ENCODE measurements around the gene NTM.

Gene NTM

GRCh38 chr11:131762346-131763110 is 392.1 kb downstream of the NTM start:
- no peak overlapping the region for H3K4me3 ChIP-seq (ENCODE audit: low read depth, low read length)
- TF ChIP-seq, protein P1, sequence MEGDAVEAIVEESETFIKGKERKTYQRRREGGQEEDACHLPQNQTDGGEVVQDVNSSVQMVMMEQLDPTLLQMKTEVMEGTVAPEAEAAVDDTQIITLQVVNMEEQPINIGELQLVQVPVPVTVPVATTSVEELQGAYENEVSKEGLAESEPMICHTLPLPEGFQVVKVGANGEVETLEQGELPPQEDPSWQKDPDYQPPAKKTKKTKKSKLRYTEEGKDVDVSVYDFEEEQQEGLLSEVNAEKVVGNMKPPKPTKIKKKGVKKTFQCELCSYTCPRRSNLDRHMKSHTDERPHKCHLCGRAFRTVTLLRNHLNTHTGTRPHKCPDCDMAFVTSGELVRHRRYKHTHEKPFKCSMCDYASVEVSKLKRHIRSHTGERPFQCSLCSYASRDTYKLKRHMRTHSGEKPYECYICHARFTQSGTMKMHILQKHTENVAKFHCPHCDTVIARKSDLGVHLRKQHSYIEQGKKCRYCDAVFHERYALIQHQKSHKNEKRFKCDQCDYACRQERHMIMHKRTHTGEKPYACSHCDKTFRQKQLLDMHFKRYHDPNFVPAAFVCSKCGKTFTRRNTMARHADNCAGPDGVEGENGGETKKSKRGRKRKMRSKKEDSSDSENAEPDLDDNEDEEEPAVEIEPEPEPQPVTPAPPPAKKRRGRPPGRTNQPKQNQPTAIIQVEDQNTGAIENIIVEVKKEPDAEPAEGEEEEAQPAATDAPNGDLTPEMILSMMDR (IDR thresholded peaks at IDR 0.05; ENCODE audit: low read depth, low read length): no peak

GRCh38 chr11:131763193-131763890 is 392.9 kb downstream of the NTM start:
- H3K4me3 ChIP-seq (ENCODE audit: low read depth, low read length): no peak overlapping the region
- TF ChIP-seq, protein P1 (IDR thresholded peaks at IDR 0.05; ENCODE audit: low read depth, low read length): no peak

GRCh38 chr11:131764126-131764525 is 393.7 kb downstream of the NTM start:
- TF ChIP-seq, protein P1 (IDR thresholded peaks at IDR 0.05; ENCODE audit: low read depth, low read length): no peak
- H3K4me3 ChIP-seq (ENCODE audit: low read depth, low read length): no peak overlapping the region

DNA sequence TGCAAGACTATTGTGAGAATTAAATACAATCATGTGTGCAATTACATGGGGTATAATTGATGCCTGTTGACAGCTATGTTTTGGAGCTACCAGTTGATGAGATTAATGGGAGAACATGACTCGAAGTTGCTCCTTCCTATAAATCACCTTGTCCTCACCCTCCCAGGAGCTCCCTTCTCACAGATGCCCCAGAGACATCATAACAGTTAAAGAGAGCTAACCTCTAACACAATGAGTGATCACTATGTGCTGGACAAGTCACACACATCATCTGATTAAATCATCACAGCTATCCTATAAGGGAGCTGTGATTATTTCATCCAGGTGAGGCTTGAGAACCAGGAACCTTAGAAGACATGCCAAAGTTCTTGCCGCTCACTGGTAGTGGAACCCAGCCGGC is 394.2 kb downstream of the NTM start:
- TF ChIP-seq, protein P1 (IDR thresholded peaks at IDR 0.05; ENCODE audit: low read depth, low read length): no peak
- no peak overlapping the region for H3K4me3 ChIP-seq (ENCODE audit: low read depth, low read length)

GRCh38 chr11:131766637-131767036 is 396.2 kb downstream of the NTM start:
- TF ChIP-seq, protein P1 (IDR thresholded peaks at IDR 0.05; ENCODE audit: low read depth, low read length): no peak

DNA sequence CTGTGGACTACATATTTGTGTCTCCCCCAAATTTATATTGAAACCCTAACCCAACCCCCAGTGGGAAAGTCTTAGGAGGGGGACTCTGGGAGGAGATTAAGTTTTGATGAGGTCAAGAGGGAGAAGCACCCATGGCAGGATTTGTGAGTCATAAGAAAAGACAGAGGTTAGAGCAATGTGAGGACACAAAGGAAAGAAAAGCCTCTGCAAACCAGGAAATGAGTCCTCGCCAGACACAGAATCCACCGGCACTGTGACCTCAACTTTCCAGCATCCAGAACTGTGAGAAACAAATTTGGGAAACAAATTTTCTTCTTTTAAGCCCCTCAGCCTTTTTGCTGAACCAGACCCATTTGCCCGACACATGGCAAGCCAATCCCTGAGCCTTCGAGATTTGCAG is 397.0 kb downstream of the NTM start:
- H3K4me3 ChIP-seq (ENCODE audit: low read depth, low read length): no peak overlapping the region
- TF ChIP-seq, protein P1 (IDR thresholded peaks at IDR 0.05; ENCODE audit: low read depth, low read length): no peak

More at GRCh38 chr11:131766637-131767036, 396.2 kb downstream of the NTM start:
- no peak overlapping the region for H3K4me3 ChIP-seq (ENCODE audit: low read depth, low read length)

GRCh38 chr11:131770801-131771200 is 400.4 kb downstream of the NTM start:
- no peak overlapping the region for H3K4me3 ChIP-seq (ENCODE audit: low read depth, low read length)
- TF ChIP-seq, protein P1 (IDR thresholded peaks at IDR 0.05; ENCODE audit: low read depth, low read length): no peak
